Measurements from ENCODE around the gene PZP. TPM values are rescaled to one million over a fixed set of nuclear protein-coding genes. Genes with fewer than 3 reads are reported as not detected.
"Not testable (repeated sequence)": the region's sequence is repeated elsewhere in the genome, so short reads cannot be mapped to it uniquely, and the experiment has no call there.

PZP gene
- polyA plus RNA-seq, 1 donor (not counting 4 experiments of a cell fraction or from before 2014, with no cell fraction given): not detected

DNA sequence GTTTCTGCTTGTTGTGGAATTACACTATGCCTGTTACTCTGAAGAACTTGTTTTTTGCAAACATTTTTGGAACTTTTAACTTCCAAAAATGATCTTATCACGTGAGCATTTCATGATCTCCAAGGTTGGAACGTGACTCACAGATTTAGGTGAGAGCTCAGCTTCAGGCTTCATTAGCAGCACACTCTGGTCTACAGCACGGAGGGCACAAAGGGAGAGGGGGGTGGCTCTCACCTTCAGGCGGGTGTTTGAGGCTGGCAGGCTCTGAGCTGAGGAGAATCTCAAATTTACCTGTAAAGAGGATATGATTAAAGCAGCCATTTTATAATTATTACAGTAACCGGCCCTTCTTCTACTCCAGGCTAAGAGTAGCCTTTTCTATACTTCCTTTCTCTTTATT, 45.3 kb upstream of the PZP start:
- Histone ChIP-seq H2AFZ (ENCODE audit: control insufficient read depth, low read length) (no peak overlapping the region), H3K79me2 (ENCODE audit: control insufficient read depth, insufficient read depth, low read length) (no peaks in the 10 kb centered on the region), H3K27me3 (ENCODE audit: control insufficient read depth, extremely low read depth, insufficient read depth, low read length) (peaks cover 3% of the 10 kb centered on the region), H3K9me3 (ENCODE audit: control insufficient read depth, low read depth, low read length) (no peaks in the 10 kb centered on the region), H3K9ac (ENCODE audit: control insufficient read depth, extremely low read depth, insufficient read depth, low read length) (no peak overlapping the region), H3K27ac (ENCODE audit: control insufficient read depth, insufficient read depth, low read length) (no peak overlapping the region), H3K4me1 (ENCODE audit: control insufficient read depth, extremely low read depth, insufficient read depth, low read length) (no peaks in the 10 kb centered on the region), H3K36me3 (ENCODE audit: control insufficient read depth in 2 of 2, extremely low read depth in 1 of 2, insufficient read depth in 2 of 2, low read length in 2 of 2) (no peaks in the 10 kb centered on the region), H3K4me2 (ENCODE audit: control insufficient read depth, extremely low read depth, insufficient read depth, low read depth, low read length) (no peak overlapping the region), H3K4me3 (ENCODE audit: control insufficient read depth in 2 of 3, extremely low read depth in 1 of 3, insufficient read depth in 2 of 3, low read depth in 1 of 3, low read length in 3 of 3) (no peak overlapping the region), H3K9me1 (ENCODE audit: control insufficient read depth, extremely low read depth, insufficient read depth, low read length) (no peaks in the 10 kb centered on the region), H4K20me1 (ENCODE audit: control insufficient read depth, extremely low read depth, insufficient read depth, low read length) (no peaks in the 10 kb centered on the region)
- no peak for TF ChIP-seq EZH2 (IDR thresholded peaks at IDR 0.05; ENCODE audit: low read length)
- TF ChIP-seq, protein P1, sequence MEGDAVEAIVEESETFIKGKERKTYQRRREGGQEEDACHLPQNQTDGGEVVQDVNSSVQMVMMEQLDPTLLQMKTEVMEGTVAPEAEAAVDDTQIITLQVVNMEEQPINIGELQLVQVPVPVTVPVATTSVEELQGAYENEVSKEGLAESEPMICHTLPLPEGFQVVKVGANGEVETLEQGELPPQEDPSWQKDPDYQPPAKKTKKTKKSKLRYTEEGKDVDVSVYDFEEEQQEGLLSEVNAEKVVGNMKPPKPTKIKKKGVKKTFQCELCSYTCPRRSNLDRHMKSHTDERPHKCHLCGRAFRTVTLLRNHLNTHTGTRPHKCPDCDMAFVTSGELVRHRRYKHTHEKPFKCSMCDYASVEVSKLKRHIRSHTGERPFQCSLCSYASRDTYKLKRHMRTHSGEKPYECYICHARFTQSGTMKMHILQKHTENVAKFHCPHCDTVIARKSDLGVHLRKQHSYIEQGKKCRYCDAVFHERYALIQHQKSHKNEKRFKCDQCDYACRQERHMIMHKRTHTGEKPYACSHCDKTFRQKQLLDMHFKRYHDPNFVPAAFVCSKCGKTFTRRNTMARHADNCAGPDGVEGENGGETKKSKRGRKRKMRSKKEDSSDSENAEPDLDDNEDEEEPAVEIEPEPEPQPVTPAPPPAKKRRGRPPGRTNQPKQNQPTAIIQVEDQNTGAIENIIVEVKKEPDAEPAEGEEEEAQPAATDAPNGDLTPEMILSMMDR (optimal IDR thresholded peaks at IDR 0.05 in 1 of 3, IDR thresholded peaks at IDR 0.05 in 1 of 3, conservative IDR thresholded peaks at IDR 0.05 in 1 of 3; ENCODE audit: extremely low read depth in 1 of 3, insufficient read depth in 2 of 3, low read length in 3 of 3): no peak
- dilution Hi-C loops (cut with MboI; ENCODE audit: extremely low pct_ligation_motif_present, low sequenced_read_pairs): loop anchor here (25.0 kb wide), 1 partner anchor 91 kb away; no protein-coding TSS in a partner anchor
- no peak for FAIRE-seq
- DNase-seq (ENCODE audit: low read depth, low spot score): no peak

DNA sequence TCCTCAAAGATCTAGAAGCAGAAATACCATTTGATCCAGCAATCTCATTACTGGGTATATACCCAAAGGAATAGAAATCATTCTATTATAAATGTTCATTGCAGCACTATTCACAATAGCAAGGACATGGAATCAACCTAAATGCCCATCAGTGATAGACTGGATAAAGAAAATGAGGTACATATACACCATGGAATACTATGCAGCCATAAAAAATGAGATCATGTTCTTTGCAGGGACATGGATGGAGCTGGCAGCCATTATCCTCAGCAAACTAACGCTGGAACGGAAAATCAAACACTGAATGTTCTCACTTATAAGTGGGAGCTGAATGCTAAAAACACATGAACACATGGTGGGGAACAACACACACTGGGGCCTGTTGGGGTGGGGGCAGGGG, 44.6 kb upstream of the PZP start:
- not testable (repeated sequence) for H3K9me3 ChIP-seq (ENCODE audit: control insufficient read depth, low read depth, low read length)
- dilution Hi-C loops (cut with MboI; ENCODE audit: extremely low pct_ligation_motif_present, low sequenced_read_pairs): loop anchor here (25.0 kb wide), 1 partner anchor 90 kb away; no protein-coding TSS in a partner anchor

DNA sequence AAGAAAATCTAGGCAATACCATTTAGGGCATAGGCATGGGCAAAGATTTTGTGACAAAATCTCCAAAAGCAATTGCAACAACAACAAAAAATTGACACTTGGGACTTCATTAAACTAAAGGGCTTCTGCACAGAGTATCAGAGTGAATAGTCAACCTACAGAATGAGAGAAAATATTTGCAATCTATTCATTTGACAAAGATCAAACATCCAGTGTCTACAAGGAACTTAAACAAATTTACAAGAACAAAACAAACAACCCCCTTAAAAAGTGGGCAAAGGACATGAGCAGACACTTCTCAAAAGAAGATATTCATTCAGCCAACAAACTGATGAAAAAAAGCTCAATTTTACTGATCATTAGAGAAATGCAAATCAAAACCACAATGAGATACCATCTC, 44.1 kb upstream of the PZP start:
- no peak overlapping the region for H3K4me2 ChIP-seq (ENCODE audit: control insufficient read depth, extremely low read depth, insufficient read depth, low read depth, low read length)
- peaks cover 3% of the 10 kb centered on the region for H3K27me3 ChIP-seq (ENCODE audit: control insufficient read depth, extremely low read depth, insufficient read depth, low read length)
- H2AFZ ChIP-seq (ENCODE audit: control insufficient read depth, low read length): no peak overlapping the region
- dilution Hi-C loops (cut with MboI; ENCODE audit: extremely low pct_ligation_motif_present, low sequenced_read_pairs): loop anchor here (25.0 kb wide), 1 partner anchor 90 kb away; no protein-coding TSS in a partner anchor
- no peak overlapping the region for H3K27ac ChIP-seq (ENCODE audit: control insufficient read depth, insufficient read depth, low read length)
- H3K9me3 ChIP-seq (ENCODE audit: control insufficient read depth, low read depth, low read length): no peaks in the 10 kb centered on the region
- DNase-seq (ENCODE audit: low read depth, low spot score) (no peak), FAIRE-seq (no peak)
- no peak for TF ChIP-seq EZH2 (IDR thresholded peaks at IDR 0.05; ENCODE audit: low read length)
- TF ChIP-seq, protein P1 (optimal IDR thresholded peaks at IDR 0.05 in 1 of 3, IDR thresholded peaks at IDR 0.05 in 1 of 3, conservative IDR thresholded peaks at IDR 0.05 in 1 of 3; ENCODE audit: extremely low read depth in 1 of 3, insufficient read depth in 2 of 3, low read length in 3 of 3): no peak
- no peaks in the 10 kb centered on the region for H3K36me3 ChIP-seq (ENCODE audit: control insufficient read depth in 2 of 2, extremely low read depth in 1 of 2, insufficient read depth in 2 of 2, low read length in 2 of 2)
- no peaks in the 10 kb centered on the region for H3K9me1 ChIP-seq (ENCODE audit: control insufficient read depth, extremely low read depth, insufficient read depth, low read length)
- no peaks in the 10 kb centered on the region for H3K4me1 ChIP-seq (ENCODE audit: control insufficient read depth, extremely low read depth, insufficient read depth, low read length)
- no peaks in the 10 kb centered on the region for H4K20me1 ChIP-seq (ENCODE audit: control insufficient read depth, extremely low read depth, insufficient read depth, low read length)
- no peak overlapping the region for H3K9ac ChIP-seq (ENCODE audit: control insufficient read depth, extremely low read depth, insufficient read depth, low read length)
- no peaks in the 10 kb centered on the region for H3K79me2 ChIP-seq (ENCODE audit: control insufficient read depth, insufficient read depth, low read length)
- H3K4me3 ChIP-seq (ENCODE audit: control insufficient read depth in 2 of 3, extremely low read depth in 1 of 3, insufficient read depth in 2 of 3, low read depth in 1 of 3, low read length in 3 of 3): no peak overlapping the region

More for the DNA sequence above, 44.6 kb upstream of the PZP start:
- not testable (repeated sequence) for H3K9me1 ChIP-seq (ENCODE audit: control insufficient read depth, extremely low read depth, insufficient read depth, low read length); H3K27me3 ChIP-seq (ENCODE audit: control insufficient read depth, extremely low read depth, insufficient read depth, low read length); H3K36me3 ChIP-seq (ENCODE audit: control insufficient read depth in 2 of 2, extremely low read depth in 1 of 2, insufficient read depth in 2 of 2, low read length in 2 of 2); H2AFZ ChIP-seq (ENCODE audit: control insufficient read depth, low read length); H3K4me1 ChIP-seq (ENCODE audit: control insufficient read depth, extremely low read depth, insufficient read depth, low read length); H3K27ac ChIP-seq (ENCODE audit: control insufficient read depth, insufficient read depth, low read length); FAIRE-seq; H4K20me1 ChIP-seq (ENCODE audit: control insufficient read depth, extremely low read depth, insufficient read depth, low read length); DNase-seq (ENCODE audit: low read depth, low spot score); H3K4me3 ChIP-seq (ENCODE audit: control insufficient read depth in 2 of 3, extremely low read depth in 1 of 3, insufficient read depth in 2 of 3, low read depth in 1 of 3, low read length in 3 of 3); H3K4me2 ChIP-seq (ENCODE audit: control insufficient read depth, extremely low read depth, insufficient read depth, low read depth, low read length); H3K9ac ChIP-seq (ENCODE audit: control insufficient read depth, extremely low read depth, insufficient read depth, low read length); H3K79me2 ChIP-seq (ENCODE audit: control insufficient read depth, insufficient read depth, low read length)
